GM18511 (cell line): Measurements from ENCODE around the gene C17orf75.

ENCODE experiments used
- ATAC-seq: cut with Tn5 transposase; IDR thresholded peaks from one replicate; pipeline ENCODE4 v1.9.1; 2021; ENCODE audit warnings: mild to moderate bottlenecking, moderate library complexity; ENCODE audit not compliant: unreplicated experiment

The C17orf75 gene

DNA sequence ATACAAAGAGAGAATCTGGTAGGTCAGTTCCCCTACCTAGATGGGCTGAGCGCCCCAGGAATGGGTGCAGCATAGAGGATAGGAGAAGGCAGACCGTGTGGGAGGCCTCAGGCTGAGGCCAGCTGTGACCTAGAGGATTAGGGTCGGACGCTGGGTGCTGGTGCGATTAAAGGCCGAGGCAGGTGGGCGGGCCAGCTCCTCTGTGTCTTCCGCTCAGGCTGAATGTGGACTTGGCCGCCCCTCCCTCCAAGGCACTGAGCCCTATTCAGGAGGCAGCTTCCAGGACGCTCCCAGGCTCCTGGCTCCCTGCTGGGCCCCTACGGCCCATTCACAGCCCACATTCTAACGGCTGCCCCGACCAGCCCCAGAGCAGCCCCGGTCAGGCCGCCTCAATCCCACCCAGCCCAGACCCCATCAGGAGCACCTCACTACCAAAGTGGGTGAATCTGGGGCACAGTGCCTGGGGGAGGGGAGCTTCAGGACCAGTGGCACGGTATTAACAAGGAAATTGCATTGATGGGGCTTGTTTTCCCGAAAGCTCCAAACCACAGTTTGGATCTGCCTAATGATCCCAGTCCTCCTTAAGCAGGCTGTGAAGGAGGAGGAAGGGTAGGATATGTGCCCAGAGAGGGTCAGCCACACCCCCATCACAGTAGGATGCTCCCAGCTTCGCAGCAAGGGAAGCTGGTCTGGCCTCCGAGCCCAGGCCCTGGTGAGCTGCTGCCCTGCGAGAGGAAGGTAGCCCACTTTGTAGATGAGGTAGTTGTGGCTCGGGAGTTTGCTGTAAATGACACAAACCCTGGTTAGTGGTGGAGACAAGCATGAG is 61.9 kb downstream of the C17orf75 start:
- ATAC-seq: no peak

DNA sequence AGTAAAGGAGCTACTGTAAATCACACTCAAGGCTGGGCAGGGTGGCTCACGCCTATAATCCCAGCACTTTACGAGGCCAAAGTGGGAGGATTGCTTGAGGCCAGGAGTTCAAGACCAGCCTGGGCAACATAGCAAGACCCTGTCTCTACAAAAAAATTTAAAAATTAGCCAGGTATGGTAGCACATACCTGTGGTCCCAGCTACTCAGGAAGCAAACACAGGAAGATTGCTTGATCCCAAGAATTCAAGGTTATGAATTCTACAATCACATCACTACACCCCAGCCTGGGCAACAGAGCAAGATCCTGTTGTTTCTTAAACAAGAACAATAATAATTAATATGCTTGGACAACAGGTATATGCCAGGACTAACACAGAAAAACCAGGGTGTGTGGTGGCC is 63.2 kb downstream of the C17orf75 start:
- no peak for ATAC-seq
